ENCODE results near the gene OPN3. TPM values are rescaled to one million over a fixed set of nuclear protein-coding genes. Genes with fewer than 3 reads are reported as not detected.

OPN3 gene
- total and polyA plus RNA-seq, 2 donors (not counting 1 experiment from before 2014, with no cell fraction given) = 21.0 to 29.6 TPM

GRCh38 chr1:241635556-241636152, 4.5 kb downstream of the OPN3 start:
- DNase-seq (peak; percentile 59), ATAC-seq (ENCODE audit: low read depth) (no peak)
- Histone ChIP-seq H2AFZ (ENCODE audit: insufficient read depth, low read depth, low read length, poor library complexity, severe bottlenecking) (peak overlapping the region; percentile 66), H3K4me1 (ENCODE audit: control insufficient read depth in 2 of 2, insufficient read depth in 2 of 2, low read length in 2 of 2) (peaks cover 35 to 45% of the 10 kb centered on the region in 2 donors), H3K36me3 (replicated peaks in 1 of 2; ENCODE audit: control extremely low read depth in 1 of 2, control insufficient read depth in 1 of 2, extremely low read depth in 1 of 2, insufficient read depth in 2 of 2, low read length in 1 of 2) (peaks cover 0 to 7% of the 10 kb centered on the region in 2 experiments), H3K4me3 (ENCODE audit: control extremely low read depth in 1 of 5, extremely low read depth in 1 of 5, insufficient read depth in 1 of 5, low read depth in 2 of 5, low read length in 4 of 5) (peak overlapping the region in 4 of 5 experiments; percentile 22 to 97 (median 25)), H3K9ac (ENCODE audit: low read length) (peak overlapping the region; percentile 47), H3K79me2 (ENCODE audit: control insufficient read depth, insufficient read depth, low read length) (peaks cover 88% of the 10 kb centered on the region), H3K4me2 (replicated peaks; ENCODE audit: low read depth, low read length, poor library complexity, severe bottlenecking) (peak overlapping the region; percentile 71), H4K20me1 (ENCODE audit: control insufficient read depth, insufficient read depth, low read length, poor library complexity, severe bottlenecking) (no peaks in the 10 kb centered on the region), H3K27me3 (replicated peaks in 1 of 4; ENCODE audit: control extremely low read depth in 1 of 4, control insufficient read depth in 3 of 4, insufficient read depth in 4 of 4, low read length in 3 of 4) (no peaks in the 10 kb centered on the region), H3K27ac (ENCODE audit: low read length in 2 of 2) (peak overlapping the region; percentile 9 to 75), H3K9me3 (ENCODE audit: control extremely low read depth in 1 of 3, control insufficient read depth in 2 of 3, insufficient read depth in 1 of 3, low read length in 2 of 3) (no peaks in the 10 kb centered on the region)
- H3K9me3 Mint-ChIP-seq (ENCODE audit: insufficient read depth) = no peaks in the 10 kb centered on the region
- POLR2A ChIA-PET = no interaction called here
- H3K27me3 Mint-ChIP-seq = no peaks in the 10 kb centered on the region
- H3K4me1 Mint-ChIP-seq = peaks cover 67% of the 10 kb centered on the region
- H3K27ac Mint-ChIP-seq = peak overlapping the region; percentile 69
- intact Hi-C loops (cut with micrococcal nuclease) = loop anchor here (1.0 to 5.0 kb wide), 2 partner anchors 8 to 38 kb away; no protein-coding TSS in a partner anchor
- H3K4me3 Mint-ChIP-seq = peak overlapping the region; percentile 67
- CTCF ChIA-PET = interaction anchor here (0.6 to 2.1 kb wide), 4 partner anchors 9 to 310 kb away, joined by 4 to 11 read pairs (median 6); no protein-coding TSS in a partner anchor
- no peak for TF ChIP-seq CTCF (IDR thresholded peaks at IDR 0.05)
- TF ChIP-seq EZH2 (IDR thresholded peaks at IDR 0.05; ENCODE audit: borderline replicate concordance, insufficient read depth, low read depth, low read length, poor library complexity, severe bottlenecking) = no peak
- WGBS (ENCODE audit: insufficient coverage) = no CpG with 5 or more reads among the region's 4 CpGs

GRCh38 chr1:241632987-241633386, 7.2 kb downstream of the OPN3 start:
- Histone ChIP-seq H3K4me3 (ENCODE audit: control extremely low read depth in 1 of 5, extremely low read depth in 1 of 5, insufficient read depth in 1 of 5, low read depth in 2 of 5, low read length in 4 of 5) (no peak overlapping the region), H3K9ac (ENCODE audit: low read length) (no peak overlapping the region), H3K27ac (ENCODE audit: low read length in 2 of 2) (no peak overlapping the region), H3K79me2 (ENCODE audit: control insufficient read depth, insufficient read depth, low read length) (peaks cover 87% of the 10 kb centered on the region), H2AFZ (ENCODE audit: insufficient read depth, low read depth, low read length, poor library complexity, severe bottlenecking) (no peak overlapping the region), H3K9me3 (ENCODE audit: control extremely low read depth in 1 of 3, control insufficient read depth in 2 of 3, insufficient read depth in 1 of 3, low read length in 2 of 3) (no peaks in the 10 kb centered on the region), H3K36me3 (replicated peaks in 1 of 2; ENCODE audit: control extremely low read depth in 1 of 2, control insufficient read depth in 1 of 2, extremely low read depth in 1 of 2, insufficient read depth in 2 of 2, low read length in 1 of 2) (peaks cover 0 to 7% of the 10 kb centered on the region in 2 experiments), H3K27me3 (replicated peaks in 1 of 4; ENCODE audit: control extremely low read depth in 1 of 4, control insufficient read depth in 3 of 4, insufficient read depth in 4 of 4, low read length in 3 of 4) (no peaks in the 10 kb centered on the region), H4K20me1 (ENCODE audit: control insufficient read depth, insufficient read depth, low read length, poor library complexity, severe bottlenecking) (no peaks in the 10 kb centered on the region), H3K4me2 (replicated peaks; ENCODE audit: low read depth, low read length, poor library complexity, severe bottlenecking) (no peak overlapping the region), H3K4me1 (ENCODE audit: control insufficient read depth in 2 of 2, insufficient read depth in 2 of 2, low read length in 2 of 2) (peaks cover 32 to 47% of the 10 kb centered on the region in 2 donors)
- Mint-ChIP-seq H3K27ac (no peak overlapping the region), H3K27me3 (no peaks in the 10 kb centered on the region), H3K4me3 (no peak overlapping the region), H3K9me3 (ENCODE audit: insufficient read depth) (no peaks in the 10 kb centered on the region), H3K4me1 (peaks cover 71% of the 10 kb centered on the region)
- ChIA-PET POLR2A (no interaction called here), CTCF (interaction anchor here (1.2 to 1.3 kb wide), 2 partner anchors 21 to 22 kb away, joined by 3 to 4 read pairs; no protein-coding TSS in a partner anchor)
- DNase-seq = no peak
- no peak for TF ChIP-seq CTCF (IDR thresholded peaks at IDR 0.05)
- ATAC-seq (ENCODE audit: low read depth) = no peak
- intact Hi-C loops (cut with micrococcal nuclease) = no loop called here
- WGBS (ENCODE audit: insufficient coverage) = no CpG with 5 or more reads among the region's 3 CpGs

Measured in B cell (primary cell).